GM23338 (cell line): ENCODE results near the gene ADD1.

Source experiments
- EZH2 ChIP-seq: fragments of 200-600 bp; sonication (generic); IDR thresholded peaks from one replicate; pipeline ENCODE4 v1.8.0; 2017; ENCODE audit warnings: antibody characterized with exemption, mild to moderate bottlenecking, low read depth; ENCODE audit not compliant: unreplicated experiment
- EZH2phosphoT487 ChIP-seq: fragments of 200-600 bp; sonication (generic); IDR thresholded peaks from one replicate; pipeline ENCODE4 v1.8.1; 2018; ENCODE audit warnings: antibody characterized with exemption; ENCODE audit not compliant: unreplicated experiment
- POLR2AphosphoS5 ChIP-seq: IDR thresholded peaks from 2 replicates; pipeline ENCODE4 v1.6.1; 2016; ENCODE audit warnings: antibody characterized with exemption, low read depth
- TF ChIP-seq, protein P1 (sequence below), 2 experiments: fragments of 200-600 bp in 1 of 2; sonication (generic) in 1 of 2; conservative IDR thresholded peaks; 2 replicates each; pipeline versions ENCODE4 v1.5.1 to v1.6.1; 2016 to 2017; ENCODE audit warnings: antibody characterized with exemption in 2 of 2, low read depth in 2 of 2, mild to moderate bottlenecking in 2 of 2, moderate library complexity in 1 of 2
- TF ChIP-seq, protein P2 (sequence below): IDR thresholded peaks from one replicate; pipeline ENCODE4 v1.6.1; 2018; ENCODE audit warnings: antibody characterized with exemption; ENCODE audit not compliant: unreplicated experiment

- TF ChIP-seq, protein P1, sequence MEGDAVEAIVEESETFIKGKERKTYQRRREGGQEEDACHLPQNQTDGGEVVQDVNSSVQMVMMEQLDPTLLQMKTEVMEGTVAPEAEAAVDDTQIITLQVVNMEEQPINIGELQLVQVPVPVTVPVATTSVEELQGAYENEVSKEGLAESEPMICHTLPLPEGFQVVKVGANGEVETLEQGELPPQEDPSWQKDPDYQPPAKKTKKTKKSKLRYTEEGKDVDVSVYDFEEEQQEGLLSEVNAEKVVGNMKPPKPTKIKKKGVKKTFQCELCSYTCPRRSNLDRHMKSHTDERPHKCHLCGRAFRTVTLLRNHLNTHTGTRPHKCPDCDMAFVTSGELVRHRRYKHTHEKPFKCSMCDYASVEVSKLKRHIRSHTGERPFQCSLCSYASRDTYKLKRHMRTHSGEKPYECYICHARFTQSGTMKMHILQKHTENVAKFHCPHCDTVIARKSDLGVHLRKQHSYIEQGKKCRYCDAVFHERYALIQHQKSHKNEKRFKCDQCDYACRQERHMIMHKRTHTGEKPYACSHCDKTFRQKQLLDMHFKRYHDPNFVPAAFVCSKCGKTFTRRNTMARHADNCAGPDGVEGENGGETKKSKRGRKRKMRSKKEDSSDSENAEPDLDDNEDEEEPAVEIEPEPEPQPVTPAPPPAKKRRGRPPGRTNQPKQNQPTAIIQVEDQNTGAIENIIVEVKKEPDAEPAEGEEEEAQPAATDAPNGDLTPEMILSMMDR (conservative IDR thresholded peaks at IDR 0.05; ENCODE audit: low read depth in 2 of 2) = no peak
- TF ChIP-seq EZH2 (no peak), POLR2AphosphoS5 (no peak), EZH2phosphoT487 (no peak)
- TF ChIP-seq, protein P2, sequence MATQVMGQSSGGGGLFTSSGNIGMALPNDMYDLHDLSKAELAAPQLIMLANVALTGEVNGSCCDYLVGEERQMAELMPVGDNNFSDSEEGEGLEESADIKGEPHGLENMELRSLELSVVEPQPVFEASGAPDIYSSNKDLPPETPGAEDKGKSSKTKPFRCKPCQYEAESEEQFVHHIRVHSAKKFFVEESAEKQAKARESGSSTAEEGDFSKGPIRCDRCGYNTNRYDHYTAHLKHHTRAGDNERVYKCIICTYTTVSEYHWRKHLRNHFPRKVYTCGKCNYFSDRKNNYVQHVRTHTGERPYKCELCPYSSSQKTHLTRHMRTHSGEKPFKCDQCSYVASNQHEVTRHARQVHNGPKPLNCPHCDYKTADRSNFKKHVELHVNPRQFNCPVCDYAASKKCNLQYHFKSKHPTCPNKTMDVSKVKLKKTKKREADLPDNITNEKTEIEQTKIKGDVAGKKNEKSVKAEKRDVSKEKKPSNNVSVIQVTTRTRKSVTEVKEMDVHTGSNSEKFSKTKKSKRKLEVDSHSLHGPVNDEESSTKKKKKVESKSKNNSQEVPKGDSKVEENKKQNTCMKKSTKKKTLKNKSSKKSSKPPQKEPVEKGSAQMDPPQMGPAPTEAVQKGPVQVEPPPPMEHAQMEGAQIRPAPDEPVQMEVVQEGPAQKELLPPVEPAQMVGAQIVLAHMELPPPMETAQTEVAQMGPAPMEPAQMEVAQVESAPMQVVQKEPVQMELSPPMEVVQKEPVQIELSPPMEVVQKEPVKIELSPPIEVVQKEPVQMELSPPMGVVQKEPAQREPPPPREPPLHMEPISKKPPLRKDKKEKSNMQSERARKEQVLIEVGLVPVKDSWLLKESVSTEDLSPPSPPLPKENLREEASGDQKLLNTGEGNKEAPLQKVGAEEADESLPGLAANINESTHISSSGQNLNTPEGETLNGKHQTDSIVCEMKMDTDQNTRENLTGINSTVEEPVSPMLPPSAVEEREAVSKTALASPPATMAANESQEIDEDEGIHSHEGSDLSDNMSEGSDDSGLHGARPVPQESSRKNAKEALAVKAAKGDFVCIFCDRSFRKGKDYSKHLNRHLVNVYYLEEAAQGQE = no peak
Measured at GRCh38 chr4:2887343-2887742, 43.7 kb downstream of the ADD1 start.
